NCI-H1694 (cell line): Measurements from ENCODE around the gene COX11.
A peak's percentile ranks its signal among the peaks of the same experiment; 100 is the strongest.

Experiments
- DNase-seq: peaks from one replicate; lab custom pipeline; 2025; lab: John Stamatoyannopoulos, UW

Gene COX11

GRCh38 chr17:54968262-54968987 lies at the start of gene COX11, which contains the start of gene STXBP4:
TSS of gene COX11 (minus strand) at chr17:54968654. CDS start at chr17:54968646, 8 bp downstream.
TSS of gene STXBP4 (plus strand) at chr17:54968765. CDS start at chr17:54986220, 17,455 bp downstream.
- DNase-seq, result peak; percentile 97

- DNase-seq, result peak; percentile 6
Observed at GRCh38 chr17:55005520-55005919, 37.1 kb upstream of the COX11 start.

GRCh38 chr17:55004484-55004883 lies 36.0 kb upstream of the COX11 start:
- DNase-seq, result no peak

- DNase-seq, result no peak
Observed at GRCh38 chr17:55002458-55002857, 34.0 kb upstream of the COX11 start.

GRCh38 chr17:54996441-54996840 lies 28.0 kb upstream of the COX11 start:
- no peak for DNase-seq

GRCh38 chr17:54992797-54993639 lies 24.6 kb upstream of the COX11 start:
- DNase-seq, result peak; percentile 38

- no peak for DNase-seq
Observed at GRCh38 chr17:54991567-54991966, 23.1 kb upstream of the COX11 start.

GRCh38 chr17:54990118-54990517 lies 21.7 kb upstream of the COX11 start:
- DNase-seq, result no peak

- no peak for DNase-seq
Observed at GRCh38 chr17:54985476-54985875, 17.0 kb upstream of the COX11 start.

GRCh38 chr17:54983260-54983659 lies 14.8 kb upstream of the COX11 start:
- DNase-seq, result no peak

GRCh38 chr17:54982399-54982798 lies 13.9 kb upstream of the COX11 start:
- no peak for DNase-seq

GRCh38 chr17:54980375-54980774 lies 11.9 kb upstream of the COX11 start:
- DNase-seq, result no peak

- DNase-seq, result no peak
Observed at GRCh38 chr17:54979657-54980056, 11.2 kb upstream of the COX11 start.

GRCh38 chr17:54977744-54978143 lies 9.3 kb upstream of the COX11 start:
- no peak for DNase-seq

- no peak for DNase-seq
Observed at GRCh38 chr17:54976316-54976715, 7.9 kb upstream of the COX11 start.

GRCh38 chr17:54974759-54975158 lies 6.3 kb upstream of the COX11 start:
- DNase-seq, result no peak

GRCh38 chr17:54972406-54973138 lies 4.1 kb upstream of the COX11 start:
- no peak for DNase-seq

GRCh38 chr17:54971901-54972300 lies 3.4 kb upstream of the COX11 start:
- DNase-seq, result no peak

GRCh38 chr17:54971147-54971546 lies 2.7 kb upstream of the COX11 start:
- DNase-seq, result no peak

- DNase-seq, result no peak
Observed at GRCh38 chr17:54969658-54970572, 1.5 kb upstream of the COX11 start.

- no peak for DNase-seq
Observed at GRCh38 chr17:54968988-54969332, 506 bp upstream of the COX11 start.
